Hindlimb muscle (tissue), 1 donor: Measurements from ENCODE around the gene TCERG1. TPM values are rescaled to one million over a fixed set of nuclear protein-coding genes. Genes with fewer than 3 reads are reported as not detected.

Source experiments
- DNase-seq: peaks from one replicate; pipeline ENCODE4 v3.0.0-alpha.2; 2013
- polyA plus RNA-seq: library from polyadenylated mRNA; unstranded; fragments of 120-200 nt; gene quantifications from one replicate; pipeline ENCODE4 v1.2.1, GENCODE V29; 2013; ENCODE audit not compliant: insufficient read length

The TCERG1 gene
- polyA plus RNA-seq, 1 donor = 69.2 TPM

- DNase-seq = no peak
Measured at GRCh38 chr5:146457431-146457830, 10.3 kb downstream of the TCERG1 start.

GRCh38 chr5:146458894-146459293 lies 11.8 kb downstream of the TCERG1 start:
- no peak for DNase-seq

DNA sequence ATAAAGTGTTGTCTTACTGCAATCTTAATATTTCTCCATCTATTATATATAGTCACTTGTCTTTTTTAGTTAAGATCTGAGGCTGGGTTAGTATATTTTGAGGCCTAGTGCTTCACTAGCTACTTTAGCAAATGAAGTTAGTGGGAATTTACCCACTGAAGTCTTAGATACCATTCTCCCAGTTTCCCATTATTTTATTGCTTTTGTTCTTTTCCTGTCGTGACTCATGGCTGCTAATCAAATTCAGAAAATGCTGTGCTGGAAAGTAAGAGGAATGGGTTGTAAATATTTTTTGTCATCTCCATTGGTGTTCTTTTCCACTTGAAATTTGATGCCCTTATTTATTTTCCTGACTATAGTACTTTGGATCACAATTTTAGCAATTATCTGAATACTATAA lies 14.2 kb downstream of the TCERG1 start:
- DNase-seq = no peak

DNA sequence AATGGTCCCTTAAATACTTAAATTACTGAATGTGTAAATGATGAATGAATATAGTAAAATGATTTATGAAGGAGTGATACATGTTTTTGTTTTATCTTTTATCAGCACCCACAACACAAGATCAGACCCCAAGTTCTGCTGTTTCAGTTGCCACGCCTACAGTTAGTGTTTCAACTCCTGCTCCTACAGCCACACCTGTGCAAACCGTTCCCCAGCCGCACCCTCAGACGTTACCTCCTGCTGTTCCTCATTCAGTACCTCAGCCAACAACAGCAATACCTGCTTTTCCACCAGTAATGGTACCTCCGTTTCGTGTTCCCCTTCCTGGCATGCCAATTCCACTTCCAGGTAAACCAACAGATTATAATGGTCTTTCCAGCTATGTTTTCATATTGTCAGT lies 16.3 kb downstream of the TCERG1 start:
- no peak for DNase-seq

DNA sequence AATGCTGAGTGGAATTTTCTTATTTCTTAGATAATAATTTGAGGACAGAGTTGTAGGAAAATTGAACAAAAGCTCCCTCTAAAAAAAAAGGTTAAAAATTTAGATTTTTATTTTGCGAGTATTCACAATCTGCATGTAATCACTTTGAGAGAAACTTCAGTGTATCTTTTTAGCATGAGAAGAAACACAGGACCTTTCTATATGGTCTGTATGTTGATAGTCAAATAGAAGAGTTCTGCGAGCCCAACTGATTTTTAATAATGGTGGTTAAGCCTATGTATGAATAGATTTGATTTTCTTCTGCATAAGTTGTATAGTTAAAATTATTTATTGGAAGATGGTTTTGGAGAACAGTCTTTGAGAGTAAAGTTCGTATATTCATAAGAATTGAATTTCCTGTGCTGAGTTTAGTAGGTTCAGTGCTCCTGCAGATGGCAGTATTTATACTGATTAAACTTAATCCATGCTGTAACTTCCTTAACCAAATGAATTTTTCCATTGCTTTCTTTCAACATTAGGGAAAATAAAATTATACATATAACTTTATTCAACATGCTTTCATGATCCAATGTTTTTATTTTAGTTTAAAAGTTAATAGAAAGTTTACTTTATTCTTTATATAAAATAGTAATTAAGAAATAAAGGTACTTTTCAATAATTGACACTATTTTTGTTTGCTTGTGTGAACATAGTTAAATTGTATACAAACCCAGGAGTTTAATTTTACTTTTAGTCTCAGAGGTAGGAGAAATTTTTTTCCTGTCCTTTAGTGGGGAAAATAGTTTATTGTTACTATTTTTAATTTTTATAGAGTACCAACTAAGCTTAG lies 19.6 kb downstream of the TCERG1 start:
- DNase-seq = no peak

DNA sequence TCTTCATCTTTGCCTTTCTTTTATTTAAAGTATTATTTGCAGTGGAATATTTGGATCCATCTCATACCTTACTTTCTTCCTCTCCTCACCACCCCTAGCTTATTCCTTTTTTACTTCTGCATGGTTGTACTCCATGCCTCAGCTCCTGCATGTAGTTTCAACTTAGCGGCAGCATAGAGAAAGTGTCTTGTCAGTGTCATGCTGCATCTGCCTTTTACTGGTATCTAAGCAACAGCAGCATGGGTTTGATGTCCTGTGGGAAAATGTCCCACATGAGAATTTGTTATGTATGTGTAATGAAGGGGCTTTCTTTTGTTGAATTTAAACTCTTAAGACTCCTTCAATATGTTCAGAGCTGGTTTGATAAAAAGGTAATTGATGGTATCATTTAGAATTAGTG lies 20.6 kb downstream of the TCERG1 start:
- no peak for DNase-seq

DNA sequence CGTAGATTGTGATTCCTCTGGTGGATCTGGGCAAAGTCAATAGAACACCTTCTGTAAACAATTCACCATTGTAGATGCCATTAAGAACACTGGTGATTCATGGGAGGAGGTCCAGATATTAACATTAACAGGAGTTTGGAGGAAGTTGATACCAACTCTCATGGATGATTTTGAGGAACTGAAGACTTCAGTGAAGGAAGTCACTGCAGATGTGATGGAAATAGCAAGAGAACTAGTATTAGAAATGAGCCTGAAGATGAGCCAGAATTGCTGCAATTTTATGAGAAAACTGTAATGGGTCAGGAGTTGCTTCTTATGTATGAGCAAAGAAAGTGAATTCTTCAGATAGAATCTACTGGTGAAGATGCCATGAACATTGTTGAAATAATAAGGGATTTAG lies 26.9 kb downstream of the TCERG1 start:
- no peak for DNase-seq

- no peak for DNase-seq
Measured at GRCh38 chr5:146475190-146475780, 28.2 kb downstream of the TCERG1 start.

DNA sequence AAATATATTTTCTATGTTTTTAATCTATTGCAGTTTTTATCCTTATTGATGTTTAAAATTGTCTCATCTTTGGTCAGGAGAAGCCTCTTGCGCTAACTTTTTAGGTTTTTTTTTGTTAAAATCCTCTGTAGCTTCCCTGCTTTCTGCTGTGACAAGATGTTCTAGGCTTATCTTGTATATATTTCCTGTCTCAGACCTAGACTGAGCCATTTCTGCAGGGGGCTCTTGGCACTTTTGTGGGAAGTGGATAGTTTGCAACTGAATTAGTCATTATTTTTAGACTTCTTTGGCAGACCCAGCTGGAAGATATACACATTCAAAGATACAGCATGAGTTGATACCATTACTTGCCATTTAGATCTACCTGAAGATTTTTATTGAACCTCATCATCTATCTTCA lies 28.8 kb downstream of the TCERG1 start:
- no peak for DNase-seq

GRCh38 chr5:146482775-146483174 lies 35.6 kb downstream of the TCERG1 start:
- DNase-seq = no peak

- no peak for DNase-seq
Measured at GRCh38 chr5:146484714-146485391, 37.7 kb downstream of the TCERG1 start.

GRCh38 chr5:146490089-146490843 lies 43.1 kb downstream of the TCERG1 start:
- no peak for DNase-seq

DNA sequence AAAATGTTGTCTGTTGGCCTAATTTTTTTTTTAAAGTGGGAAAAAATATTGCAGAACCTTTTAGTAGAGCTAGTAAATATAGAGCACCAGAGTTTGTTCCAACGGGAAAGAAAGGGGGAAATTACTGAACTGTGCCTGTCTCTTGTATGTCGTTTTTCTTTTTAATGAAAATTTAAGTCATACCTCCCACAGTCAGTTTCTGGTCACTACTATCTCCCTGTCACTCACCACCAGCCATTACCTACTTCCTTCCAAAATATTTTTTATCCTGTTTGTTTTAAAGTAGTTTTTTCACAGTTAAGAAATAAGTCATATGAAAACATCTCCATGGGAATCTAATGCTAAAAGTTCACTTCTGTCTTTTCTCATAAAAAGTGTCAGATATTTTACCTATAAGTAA lies 47.5 kb downstream of the TCERG1 start:
- no peak for DNase-seq

- DNase-seq = no peak
Measured at GRCh38 chr5:146499680-146500079, 52.5 kb downstream of the TCERG1 start.

DNA sequence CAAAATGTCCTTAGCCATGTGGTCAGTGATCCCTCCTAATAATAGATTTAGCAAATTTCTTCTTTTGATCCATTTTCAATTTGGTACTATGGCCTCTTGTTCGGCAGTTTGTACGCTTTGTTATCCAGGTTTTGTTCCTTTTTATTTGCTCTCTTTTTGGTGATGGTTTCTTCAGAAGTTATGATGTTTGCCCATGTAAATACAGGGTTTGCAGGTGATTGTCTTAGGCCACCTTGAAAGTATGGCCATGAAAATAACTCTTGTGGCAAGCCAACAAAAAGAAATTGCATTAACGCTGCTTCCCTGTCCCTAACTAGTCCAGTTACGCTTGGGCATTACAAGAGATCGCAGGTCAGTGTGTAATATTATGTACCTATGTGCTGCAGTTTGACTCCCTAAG lies 60.3 kb downstream of the TCERG1 start:
- no peak for DNase-seq

- DNase-seq = no peak
Measured at GRCh38 chr5:146510559-146511125, 63.5 kb downstream of the TCERG1 start.

GRCh38 chr5:146513462-146513861 lies 66.3 kb downstream of the TCERG1 start:
- no peak for DNase-seq

DNA sequence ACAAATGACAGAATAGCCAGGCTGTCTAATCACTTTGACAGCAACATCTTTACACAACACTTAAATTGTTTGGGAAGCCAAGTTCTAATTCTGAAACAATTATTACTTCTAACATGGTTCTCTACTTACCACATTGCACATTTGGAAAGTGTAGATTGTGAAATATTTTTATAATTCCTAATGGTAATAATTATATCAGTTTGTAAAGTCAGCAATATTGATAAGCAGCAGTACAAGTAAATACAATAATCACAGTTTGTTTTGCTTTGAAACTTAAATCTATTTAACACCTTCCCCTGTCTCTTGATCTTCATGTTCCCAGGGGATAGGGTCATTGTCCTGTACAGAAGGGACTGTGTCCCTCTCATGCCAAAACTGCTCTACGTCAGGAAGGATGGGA lies 67.4 kb downstream of the TCERG1 start:
- no peak for DNase-seq

DNA sequence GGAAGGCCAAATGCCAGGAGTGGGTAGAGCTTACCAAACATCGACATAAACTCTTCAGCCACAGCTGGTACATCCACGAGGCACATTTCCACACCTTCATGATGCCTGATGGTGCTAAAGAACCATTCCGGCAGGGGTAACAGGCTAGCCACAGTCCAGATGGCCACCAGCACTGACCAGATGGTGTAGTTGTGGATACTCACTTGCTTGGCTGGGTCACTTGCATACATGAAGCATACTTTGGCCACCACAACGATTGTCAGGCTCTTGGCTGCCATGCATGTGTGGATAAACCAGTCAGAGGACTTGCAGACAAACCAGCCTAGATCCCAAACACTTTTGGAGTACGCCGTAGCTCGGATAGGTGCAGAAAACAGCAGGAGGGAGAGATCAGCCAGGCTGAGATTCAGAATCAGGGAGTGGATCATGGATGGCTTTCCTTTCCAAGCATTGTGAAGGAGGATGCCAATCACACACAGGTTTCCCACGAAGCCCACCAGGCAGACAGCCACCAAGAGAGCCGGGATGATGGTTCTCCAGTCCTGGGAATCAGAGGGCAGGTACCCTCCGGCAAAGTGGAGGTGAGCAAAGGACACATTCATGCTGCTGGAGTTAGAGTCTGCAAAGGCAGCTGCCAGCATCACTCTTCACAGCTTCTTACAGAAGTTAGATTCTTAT lies 68.5 kb downstream of the TCERG1 start:
- DNase-seq = no peak

DNA sequence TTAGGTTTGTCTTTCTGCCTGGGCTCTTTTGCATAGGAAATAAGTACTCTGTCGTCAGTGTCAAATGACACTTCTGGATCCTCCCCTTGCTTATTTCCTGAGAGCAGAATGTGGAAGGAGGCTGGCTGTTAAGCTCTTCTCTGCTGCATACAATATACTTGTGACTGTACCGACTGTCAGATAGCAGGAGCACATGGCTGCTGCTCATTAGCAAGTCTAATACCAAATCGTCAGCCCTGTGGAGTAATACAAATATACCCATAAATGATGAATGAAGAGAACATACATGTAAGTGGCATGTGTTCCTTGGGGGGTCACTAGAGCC lies 69.0 kb downstream of the TCERG1 start, which contains the start of gene GPR151:
Gene GPR151 (minus strand): TSS at position 40 of the 325 bp plus-strand sequence. CDS start 77 bp downstream, outside the sequence.
- no peak for DNase-seq

DNA sequence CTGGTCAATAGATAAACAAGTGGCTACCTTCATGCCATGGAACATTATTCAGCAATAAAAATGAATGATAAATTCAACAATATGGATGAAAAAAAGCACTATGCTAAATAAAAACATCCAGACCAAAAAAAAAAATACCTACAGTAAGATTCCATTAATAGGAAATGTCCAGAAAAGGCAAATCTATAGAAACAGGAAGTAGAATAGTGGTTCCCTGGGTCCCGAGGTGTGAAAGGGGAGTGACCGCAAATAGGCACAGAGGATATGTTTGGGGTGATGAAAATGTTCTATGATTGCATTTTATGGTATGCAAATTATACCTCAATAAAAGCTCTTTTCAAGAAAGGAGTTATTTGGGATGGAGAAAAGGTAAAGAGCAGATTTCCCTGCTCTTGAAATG lies 72.4 kb downstream of the TCERG1 start:
- no peak for DNase-seq

DNA sequence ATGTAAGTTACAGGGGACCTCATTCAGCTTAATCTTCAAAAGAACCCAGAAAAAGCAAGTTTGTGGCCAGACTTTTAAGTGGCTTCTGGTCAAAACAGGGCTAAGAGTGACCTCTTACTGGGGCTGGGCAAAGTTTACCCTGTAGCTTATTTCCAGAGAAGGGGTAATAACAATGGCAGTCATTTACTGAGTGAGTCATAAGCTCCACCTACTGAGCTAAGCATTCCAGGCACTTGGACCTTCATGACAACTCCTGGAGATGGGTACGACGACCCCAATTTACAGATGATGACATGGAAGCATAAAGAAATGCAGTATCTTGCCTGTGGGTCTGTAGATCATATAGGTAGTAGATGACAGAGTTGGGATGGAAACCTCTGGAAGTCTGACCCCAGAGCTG lies 73.6 kb downstream of the TCERG1 start:
- DNase-seq = no peak
